ENCODE results near the gene GATAD2B. TPM values are rescaled to one million over a fixed set of nuclear protein-coding genes. Genes with fewer than 3 reads are reported as not detected.
A peak's percentile ranks its signal among the peaks of the same experiment; 100 is the strongest.

GATAD2B gene
- total RNA-seq, 1 donor: 11.6 TPM

- Histone ChIP-seq H3K79me2 (ENCODE audit: insufficient read depth, low read length) (peaks cover 84% of the 10 kb centered on the region), H3K4me2 (ENCODE audit: insufficient read depth, low read length) (peak overlapping the region; percentile 84), H3K27me3 (ENCODE audit: insufficient read depth, low read length) (no peaks in the 10 kb centered on the region), H4K20me1 (ENCODE audit: insufficient read depth, low read length) (peaks cover 9% of the 10 kb centered on the region), H3K27ac (ENCODE audit: low read depth, low read length) (peak overlapping the region; percentile 66), H2AFZ (ENCODE audit: low read length) (peak overlapping the region; percentile 20), H3K4me1 (ENCODE audit: insufficient read depth, low read length) (peaks cover 21% of the 10 kb centered on the region), H3K4me3 (ENCODE audit: insufficient read depth, low read length) (peak overlapping the region; percentile 65), H3K9me3 (ENCODE audit: low read depth, low read length) (no peaks in the 10 kb centered on the region), H3K36me3 (ENCODE audit: insufficient read depth, low read length) (no peaks in the 10 kb centered on the region)
- no peak for TF ChIP-seq CTCF (IDR thresholded peaks at IDR 0.05; ENCODE audit: extremely low read depth, low read depth, low read length)
- DNase-seq (ENCODE audit: insufficient read length, low spot score, missing footprints): peak; percentile 92
These were observed 41.8 kb downstream of the GATAD2B start for GRCh38 chr1:153880962-153881361.

- H3K4me2 ChIP-seq (ENCODE audit: insufficient read depth, low read length): no peak overlapping the region
- no peak for DNase-seq (ENCODE audit: insufficient read length, low spot score, missing footprints)
These were observed 42.7 kb downstream of the GATAD2B start for GRCh38 chr1:153880024-153880423.

GRCh38 chr1:153877112-153877511 lies 45.7 kb downstream of the GATAD2B start:
- no peaks in the 10 kb centered on the region for H3K9me3 ChIP-seq (ENCODE audit: low read depth, low read length)
- H2AFZ ChIP-seq (ENCODE audit: low read length): no peak overlapping the region
- no peak overlapping the region for H3K27ac ChIP-seq (ENCODE audit: low read depth, low read length)
- H3K27me3 ChIP-seq (ENCODE audit: insufficient read depth, low read length): no peaks in the 10 kb centered on the region
- TF ChIP-seq CTCF (IDR thresholded peaks at IDR 0.05; ENCODE audit: extremely low read depth, low read depth, low read length): no peak
- H3K4me2 ChIP-seq (ENCODE audit: insufficient read depth, low read length): no peak overlapping the region
- no peak for DNase-seq (ENCODE audit: insufficient read length, low spot score, missing footprints)
- H3K36me3 ChIP-seq (ENCODE audit: insufficient read depth, low read length): no peaks in the 10 kb centered on the region
- H3K4me3 ChIP-seq (ENCODE audit: insufficient read depth, low read length): no peak overlapping the region
- H3K4me1 ChIP-seq (ENCODE audit: insufficient read depth, low read length): peaks cover 14% of the 10 kb centered on the region
- peaks cover 28% of the 10 kb centered on the region for H4K20me1 ChIP-seq (ENCODE audit: insufficient read depth, low read length)
- peaks cover 80% of the 10 kb centered on the region for H3K79me2 ChIP-seq (ENCODE audit: insufficient read depth, low read length)

More at GRCh38 chr1:153880024-153880423, 42.7 kb downstream of the GATAD2B start:
- Histone ChIP-seq H3K79me2 (ENCODE audit: insufficient read depth, low read length) (peaks cover 85% of the 10 kb centered on the region), H4K20me1 (ENCODE audit: insufficient read depth, low read length) (peaks cover 14% of the 10 kb centered on the region), H3K36me3 (ENCODE audit: insufficient read depth, low read length) (no peaks in the 10 kb centered on the region), H3K4me1 (ENCODE audit: insufficient read depth, low read length) (peaks cover 21% of the 10 kb centered on the region), H3K27me3 (ENCODE audit: insufficient read depth, low read length) (no peaks in the 10 kb centered on the region), H3K27ac (ENCODE audit: low read depth, low read length) (no peak overlapping the region), H3K9me3 (ENCODE audit: low read depth, low read length) (no peaks in the 10 kb centered on the region), H2AFZ (ENCODE audit: low read length) (no peak overlapping the region), H3K4me3 (ENCODE audit: insufficient read depth, low read length) (no peak overlapping the region)
- no peak for TF ChIP-seq CTCF (IDR thresholded peaks at IDR 0.05; ENCODE audit: extremely low read depth, low read depth, low read length)

- Histone ChIP-seq H3K27me3 (ENCODE audit: insufficient read depth, low read length) (no peaks in the 10 kb centered on the region), H3K36me3 (ENCODE audit: insufficient read depth, low read length) (no peaks in the 10 kb centered on the region), H3K4me2 (ENCODE audit: insufficient read depth, low read length) (no peak overlapping the region), H4K20me1 (ENCODE audit: insufficient read depth, low read length) (peaks cover 26% of the 10 kb centered on the region), H3K9me3 (ENCODE audit: low read depth, low read length) (no peaks in the 10 kb centered on the region), H3K4me3 (ENCODE audit: insufficient read depth, low read length) (no peak overlapping the region), H3K79me2 (ENCODE audit: insufficient read depth, low read length) (peaks cover 64% of the 10 kb centered on the region), H3K27ac (ENCODE audit: low read depth, low read length) (no peak overlapping the region), H2AFZ (ENCODE audit: low read length) (no peak overlapping the region), H3K4me1 (ENCODE audit: insufficient read depth, low read length) (no peaks in the 10 kb centered on the region)
- no peak for TF ChIP-seq CTCF (IDR thresholded peaks at IDR 0.05; ENCODE audit: extremely low read depth, low read depth, low read length)
- no peak for DNase-seq (ENCODE audit: insufficient read length, low spot score, missing footprints)
These were observed 49.8 kb downstream of the GATAD2B start for GRCh38 chr1:153872934-153873333.
